HG02798 (cell line): Measurements from ENCODE around the gene CELA2A.
"Not testable (repeated sequence)": the region's sequence is repeated elsewhere in the genome, so short reads cannot be mapped to it uniquely, and the experiment has no call there.

Experiments
- ATAC-seq: cut with Tn5 transposase; IDR thresholded peaks from one replicate; pipeline ENCODE4 v1.9.1; 2021; ENCODE audit warnings: mild to moderate bottlenecking; ENCODE audit not compliant: unreplicated experiment, poor library complexity

The CELA2A gene

DNA sequence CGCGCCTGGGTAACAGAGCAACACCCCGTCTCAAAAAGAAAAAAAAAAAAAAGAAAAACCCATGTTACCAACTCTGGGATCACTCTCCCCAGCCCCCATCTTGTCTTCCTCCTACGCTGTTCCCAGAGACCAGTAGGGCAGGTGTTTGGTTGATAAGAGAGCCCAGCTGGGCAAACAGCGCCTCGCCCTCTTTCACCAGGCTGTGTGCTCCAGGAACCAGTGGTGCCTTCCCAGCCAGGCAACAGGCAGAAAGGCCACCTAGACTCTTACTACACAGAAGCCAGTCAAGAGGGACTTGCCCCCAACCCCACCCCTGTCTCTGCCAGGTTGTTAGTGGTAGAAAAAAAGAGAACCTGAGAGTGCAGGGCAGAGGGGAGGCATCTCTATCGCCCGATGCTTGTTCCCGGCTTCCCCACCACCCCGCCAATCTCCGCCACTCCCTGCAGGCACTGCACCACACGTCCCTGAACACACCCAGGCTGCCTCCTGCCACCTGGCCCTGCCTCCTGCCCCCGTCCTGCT lies 32.3 kb upstream of the CELA2A start:
- ATAC-seq, result no peak

DNA sequence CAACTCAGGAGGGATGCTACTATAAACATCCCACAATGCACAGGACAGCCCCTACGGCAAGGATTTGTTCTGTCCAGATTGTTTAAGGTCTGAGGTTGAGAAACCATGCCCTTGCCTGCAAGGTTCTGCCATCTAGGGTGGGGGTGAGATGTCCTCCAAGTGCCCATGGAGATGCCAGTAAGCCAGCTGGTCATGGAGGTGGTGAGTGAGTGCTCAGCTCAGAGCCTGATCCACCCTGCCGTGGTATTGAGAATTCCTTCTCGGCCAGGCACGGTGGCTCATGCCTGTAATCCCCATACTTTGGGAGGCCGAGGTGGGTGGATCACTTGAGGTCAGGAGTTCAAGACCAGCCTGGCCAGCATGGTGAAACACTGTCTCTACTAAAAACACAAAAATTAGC lies 31.6 kb upstream of the CELA2A start:
- ATAC-seq, result no peak

DNA sequence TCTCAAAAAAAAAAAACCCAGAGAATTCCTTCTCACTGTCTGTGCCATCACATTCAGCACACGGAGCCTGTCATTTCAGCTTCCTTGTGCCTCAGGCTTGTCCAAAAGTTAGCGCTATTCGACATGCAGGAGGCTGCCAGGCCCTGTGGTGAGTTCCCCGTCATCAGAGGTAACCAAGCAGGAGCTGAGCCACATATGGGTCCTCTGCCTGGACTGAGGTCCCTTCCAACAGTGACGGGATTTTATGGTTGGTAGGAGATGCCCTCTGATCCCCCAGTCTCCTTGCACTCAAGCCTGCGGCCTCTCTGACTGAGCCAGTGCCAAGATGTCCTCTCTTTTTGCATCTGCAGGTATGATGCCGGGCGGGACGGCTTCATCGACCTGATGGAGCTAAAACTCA lies 31.0 kb upstream of the CELA2A start:
- ATAC-seq, result no peak

DNA sequence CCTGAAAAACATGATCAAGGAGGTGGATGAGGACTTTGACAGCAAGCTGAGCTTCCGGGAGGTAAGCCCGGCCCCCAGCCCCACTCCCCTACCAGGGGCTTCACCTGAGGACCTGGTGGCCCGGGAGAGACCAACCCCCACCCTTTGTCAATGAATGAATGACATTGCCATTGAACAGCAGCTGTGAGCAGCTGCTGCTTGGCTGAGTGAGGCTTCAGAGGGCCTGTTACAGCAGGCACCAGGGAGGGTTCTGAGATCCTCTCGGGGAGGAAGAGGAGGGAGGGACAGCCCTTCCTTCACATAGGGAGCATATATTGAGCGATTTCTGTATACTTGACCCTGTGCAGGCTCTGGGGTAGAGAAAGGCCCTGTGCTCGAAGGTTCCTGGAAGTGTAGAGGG lies 30.6 kb upstream of the CELA2A start:
- ATAC-seq, result no peak

DNA sequence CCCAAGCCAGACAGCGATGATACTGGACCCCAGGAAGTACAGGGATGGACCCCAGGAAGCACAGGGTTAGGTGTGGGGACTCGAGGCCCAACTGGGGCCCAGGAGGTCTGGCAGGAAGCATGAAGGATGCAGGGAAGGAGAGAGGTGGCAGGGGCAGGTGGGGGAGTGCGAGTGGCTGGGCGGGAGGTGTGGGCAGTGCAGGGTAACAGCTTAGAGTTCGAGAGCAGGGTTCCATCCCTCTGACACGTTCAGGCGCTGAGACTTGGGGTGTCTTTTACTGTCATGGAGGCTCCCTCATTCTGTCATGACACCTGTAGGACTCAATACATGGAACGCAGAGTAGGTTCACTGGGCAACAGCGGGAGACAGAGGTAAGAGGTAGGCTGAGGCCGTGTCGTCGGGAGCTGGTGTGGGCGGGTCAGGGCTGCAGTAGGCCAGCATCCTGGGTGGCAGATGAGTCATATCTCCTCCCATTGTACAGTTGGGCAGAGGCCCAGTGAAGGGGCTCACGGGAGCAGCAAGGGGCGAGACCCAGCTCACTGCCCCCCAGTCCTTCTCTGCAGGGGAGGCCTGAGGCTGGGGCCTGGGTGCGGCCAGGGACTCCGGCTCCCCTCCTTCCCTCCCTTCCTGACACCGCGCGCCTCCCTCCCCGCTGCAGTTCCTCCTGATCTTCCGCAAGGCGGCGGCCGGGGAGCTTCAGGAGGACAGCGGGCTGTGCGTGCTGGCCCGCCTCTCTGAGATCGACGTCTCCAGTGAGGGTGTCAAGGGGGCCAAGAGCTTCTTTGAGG lies 29.8 kb upstream of the CELA2A start:
- no peak for ATAC-seq

DNA sequence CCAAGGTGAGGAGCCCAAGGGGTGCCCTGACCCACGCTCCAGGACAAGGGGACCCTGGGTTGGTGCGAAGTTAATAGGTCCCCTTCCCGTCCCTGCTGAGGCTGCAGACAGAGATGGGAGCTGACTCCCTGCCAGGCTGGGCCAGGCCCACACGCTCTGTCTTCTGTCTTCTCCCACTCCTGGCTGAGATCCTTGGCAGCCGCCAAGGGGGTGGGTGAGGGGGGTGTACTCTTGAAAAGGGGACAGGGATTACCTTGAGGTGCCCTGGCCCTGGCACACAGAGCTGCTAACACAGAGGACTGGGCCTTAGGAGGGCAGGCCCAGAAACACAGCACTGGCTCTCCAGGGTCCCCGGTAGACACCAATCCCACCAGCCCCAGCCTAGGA lies 29.3 kb upstream of the CELA2A start:
- no peak for ATAC-seq

DNA sequence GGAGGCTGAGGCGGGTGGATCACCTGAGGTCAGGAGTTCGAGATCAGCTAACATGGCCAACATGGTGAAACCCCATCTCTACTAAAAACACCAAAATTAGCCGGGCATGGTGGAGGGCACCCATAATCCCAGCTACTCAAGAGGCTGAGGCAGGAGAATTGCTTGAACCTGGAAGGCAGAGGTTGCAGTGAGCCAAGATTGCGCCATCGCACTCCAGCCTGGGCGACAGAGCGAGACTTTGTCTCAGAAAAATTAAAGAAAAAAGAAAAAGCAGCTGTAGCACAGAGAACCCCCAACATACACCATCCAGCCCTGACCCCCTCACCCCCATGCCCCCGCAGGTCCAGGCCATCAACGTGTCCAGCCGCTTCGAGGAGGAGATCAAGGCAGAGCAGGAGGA lies 28.3 kb upstream of the CELA2A start:
- ATAC-seq, result not testable (repeated sequence)

DNA sequence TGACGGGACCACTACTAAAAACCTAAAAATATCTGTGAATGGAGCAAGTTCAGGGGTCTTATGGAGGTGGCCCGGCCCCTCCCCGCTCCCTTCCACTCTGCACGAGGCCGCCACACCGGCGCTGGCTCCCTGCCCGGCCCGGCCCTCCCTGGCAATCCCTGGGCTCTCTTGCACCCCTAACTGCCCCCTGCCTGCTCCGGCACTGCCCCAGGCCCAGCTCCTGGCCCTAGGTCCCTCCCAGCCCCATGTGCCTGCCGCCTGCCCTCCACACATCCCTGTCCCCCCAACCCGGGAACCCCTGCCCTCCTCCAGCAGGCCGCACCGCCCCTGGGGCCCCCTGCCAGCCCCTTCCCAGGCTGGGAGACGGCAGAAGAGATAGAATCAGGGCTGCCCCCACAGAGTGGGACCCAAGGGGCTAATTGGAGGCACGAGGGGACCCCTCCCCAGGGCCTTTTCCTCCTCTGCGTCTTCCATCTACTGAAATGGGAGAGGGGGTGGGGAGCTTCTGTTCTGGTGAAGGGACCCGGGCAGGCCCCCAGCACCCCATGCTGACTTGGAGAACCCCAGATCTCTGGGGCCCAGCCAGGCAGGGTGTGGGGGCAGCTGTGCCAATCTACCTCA lies 27.6 kb upstream of the CELA2A start:
- no peak for ATAC-seq

DNA sequence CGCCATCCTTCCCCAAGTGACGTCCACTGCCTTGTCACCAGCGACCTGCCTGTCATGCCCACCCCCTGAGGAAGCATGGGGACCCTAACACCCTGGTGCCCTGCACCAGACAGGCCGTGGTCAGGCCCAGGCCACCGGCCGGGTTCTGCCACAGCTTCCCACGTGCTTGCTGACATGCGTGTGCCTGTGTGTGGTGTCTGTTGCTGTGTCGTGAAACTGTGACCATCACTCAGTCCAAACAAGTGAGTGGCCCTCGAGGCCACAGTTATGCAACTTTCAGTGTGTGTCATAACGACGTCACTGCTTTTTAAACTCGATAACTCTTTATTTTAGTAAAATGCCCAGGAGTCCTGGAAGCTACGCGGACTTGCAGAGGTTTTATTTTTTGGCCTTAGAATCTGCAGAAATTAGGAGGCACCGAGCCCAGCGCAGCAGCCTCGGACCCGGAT lies 26.8 kb upstream of the CELA2A start:
- no peak for ATAC-seq

DNA sequence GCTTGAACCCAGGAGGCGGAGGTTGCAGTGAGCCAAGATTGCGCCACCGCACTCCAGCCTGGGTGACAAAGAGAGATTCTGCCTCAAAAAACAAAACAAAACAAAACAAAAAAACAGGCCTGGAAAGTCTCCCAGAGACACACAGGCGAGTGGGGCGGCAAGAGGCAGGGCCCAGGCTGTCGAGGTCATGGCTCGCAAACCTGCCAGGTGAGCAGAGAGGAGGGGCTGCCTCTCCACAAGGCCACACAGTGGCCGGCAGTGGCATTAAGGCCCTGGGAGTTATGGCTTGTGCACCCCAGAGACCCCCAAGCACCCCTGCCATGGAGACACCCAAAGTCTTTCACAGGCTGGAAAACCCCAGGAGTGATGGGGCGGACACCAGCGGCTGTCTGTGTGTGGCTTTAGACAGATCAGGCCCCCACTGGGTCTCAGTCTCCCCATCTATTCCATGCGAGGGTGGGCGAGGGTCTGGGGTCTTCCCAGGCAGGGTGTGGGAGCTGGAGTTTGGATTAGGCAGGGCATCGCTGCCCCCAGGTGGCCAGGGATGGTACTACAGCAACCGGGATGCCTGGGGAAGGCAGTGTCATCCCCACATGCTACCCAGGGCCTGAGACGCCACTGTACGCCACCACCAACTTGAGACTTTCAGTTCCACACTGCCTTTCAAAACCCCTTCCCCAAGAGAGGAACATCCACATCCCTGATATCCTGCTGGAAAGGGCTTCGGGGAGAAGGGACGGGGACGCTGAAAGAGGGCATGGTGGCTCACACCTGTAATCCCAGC lies 25.6 kb upstream of the CELA2A start:
- peak; percentile 53 for ATAC-seq

DNA sequence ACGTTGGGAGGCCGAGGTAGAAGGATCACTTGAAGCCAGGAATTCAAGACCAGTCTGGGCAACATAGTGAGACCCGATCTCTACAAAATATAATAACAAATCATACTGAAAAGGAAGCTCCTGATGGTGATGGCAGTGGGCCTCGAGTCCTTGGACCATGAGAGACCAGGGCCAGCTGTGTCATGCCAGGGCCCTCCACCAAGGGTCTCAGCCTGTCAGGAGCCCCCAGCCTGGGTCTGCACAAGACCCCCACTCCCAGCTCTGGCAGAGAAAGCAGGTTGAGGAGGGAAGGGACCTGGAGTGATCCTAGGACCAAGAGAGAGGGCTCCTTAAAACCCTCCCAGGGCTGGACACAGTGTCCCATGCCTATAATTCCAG lies 25.0 kb upstream of the CELA2A start:
- no peak for ATAC-seq

DNA sequence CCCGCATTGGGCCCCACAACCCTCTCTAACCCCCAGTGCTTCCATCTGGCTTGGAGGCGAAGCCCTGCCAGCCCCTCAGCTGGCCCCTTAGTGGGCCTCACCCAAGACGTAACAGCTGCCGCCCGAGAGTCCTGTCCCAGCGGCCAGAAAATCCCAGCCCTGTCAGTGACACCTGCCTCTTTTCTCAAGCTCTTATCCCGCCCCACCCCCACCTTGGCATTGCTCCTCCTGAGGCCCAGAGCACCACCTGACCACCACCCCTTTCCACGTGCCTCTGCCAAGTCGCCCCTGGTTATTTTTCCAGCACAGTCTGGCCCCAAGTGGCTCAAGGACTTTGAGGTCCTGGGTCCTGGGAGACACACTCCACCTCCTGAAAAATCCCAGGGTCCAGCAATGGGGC lies 24.2 kb upstream of the CELA2A start:
- no peak for ATAC-seq

DNA sequence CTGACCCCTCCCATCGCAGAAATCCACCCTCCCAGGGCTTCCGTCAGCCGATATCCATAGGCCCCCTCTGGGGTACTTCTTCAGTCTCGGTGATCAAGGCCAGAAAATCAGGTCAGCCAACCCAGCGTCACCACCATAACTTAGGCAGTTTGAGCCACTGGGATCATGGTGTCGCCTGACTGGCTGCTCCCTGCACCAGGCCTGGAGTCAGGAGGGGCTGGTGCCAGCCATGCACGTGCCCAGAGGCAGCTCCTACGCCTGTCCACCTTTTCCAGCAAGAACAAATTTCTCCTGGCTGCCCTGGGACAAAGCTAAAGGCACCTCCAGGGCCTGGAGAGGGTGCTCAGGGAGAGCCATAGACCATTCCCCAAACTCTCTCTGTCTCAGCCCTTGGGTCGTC lies 23.1 kb upstream of the CELA2A start:
- no peak for ATAC-seq

DNA sequence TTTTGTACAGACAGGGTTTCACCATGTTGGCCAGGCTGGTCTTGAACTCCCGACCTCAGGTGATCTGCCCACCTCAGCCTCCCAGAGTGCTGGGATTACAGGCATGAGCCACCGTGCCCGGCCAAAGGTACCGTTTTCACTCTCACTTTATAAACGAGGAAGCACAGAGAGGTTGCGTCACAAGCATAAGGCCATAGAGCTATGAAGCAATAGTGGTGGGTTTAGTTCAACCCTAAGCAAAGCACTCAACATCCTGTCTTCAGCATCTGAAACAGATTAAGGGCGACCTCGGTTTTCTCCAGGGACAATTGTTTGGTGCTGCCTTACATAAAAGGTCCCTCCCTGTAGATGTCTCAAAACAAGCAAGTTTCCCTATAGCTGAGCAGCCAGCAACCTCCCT lies 21.8 kb upstream of the CELA2A start:
- not testable (repeated sequence) for ATAC-seq

DNA sequence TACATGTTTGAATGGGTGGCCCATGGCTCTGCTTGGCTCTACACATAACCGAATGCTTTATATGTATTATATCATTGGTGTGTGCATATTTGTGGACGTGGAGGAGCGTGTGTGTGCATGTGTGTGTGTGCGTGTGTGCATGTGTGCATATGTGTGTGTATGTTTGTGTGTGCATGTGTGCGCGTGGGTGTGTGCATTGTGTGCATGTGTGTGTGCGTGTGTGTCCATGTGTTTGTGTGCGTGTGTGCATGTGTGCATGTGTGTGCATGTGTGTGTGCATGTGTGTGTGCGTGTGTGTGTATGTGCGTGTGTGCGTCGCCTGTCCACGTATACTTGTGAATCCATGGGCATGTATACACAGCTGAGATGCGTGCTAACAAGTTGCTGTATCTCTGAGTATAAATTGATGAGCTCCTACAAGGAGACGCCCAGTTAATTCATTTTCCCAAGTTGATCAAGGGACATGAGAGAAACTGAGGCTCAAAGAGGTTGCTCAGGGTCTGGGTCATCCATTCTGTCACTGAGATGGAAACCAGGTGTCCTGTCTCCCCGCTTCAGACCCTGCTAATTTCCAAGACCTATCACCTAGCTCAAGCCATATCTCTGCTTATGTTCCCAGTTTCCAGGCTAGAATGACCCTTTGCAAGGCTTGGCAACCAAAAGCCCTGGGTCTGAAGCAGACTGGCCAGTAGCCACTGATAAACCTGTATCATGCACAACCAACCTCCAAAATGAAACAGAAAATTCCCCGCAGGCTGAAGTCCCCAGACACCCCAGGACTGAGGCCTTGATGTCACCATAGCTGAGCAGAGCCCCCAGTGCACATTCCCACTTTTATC lies 21.1 kb upstream of the CELA2A start:
- ATAC-seq, result no peak

DNA sequence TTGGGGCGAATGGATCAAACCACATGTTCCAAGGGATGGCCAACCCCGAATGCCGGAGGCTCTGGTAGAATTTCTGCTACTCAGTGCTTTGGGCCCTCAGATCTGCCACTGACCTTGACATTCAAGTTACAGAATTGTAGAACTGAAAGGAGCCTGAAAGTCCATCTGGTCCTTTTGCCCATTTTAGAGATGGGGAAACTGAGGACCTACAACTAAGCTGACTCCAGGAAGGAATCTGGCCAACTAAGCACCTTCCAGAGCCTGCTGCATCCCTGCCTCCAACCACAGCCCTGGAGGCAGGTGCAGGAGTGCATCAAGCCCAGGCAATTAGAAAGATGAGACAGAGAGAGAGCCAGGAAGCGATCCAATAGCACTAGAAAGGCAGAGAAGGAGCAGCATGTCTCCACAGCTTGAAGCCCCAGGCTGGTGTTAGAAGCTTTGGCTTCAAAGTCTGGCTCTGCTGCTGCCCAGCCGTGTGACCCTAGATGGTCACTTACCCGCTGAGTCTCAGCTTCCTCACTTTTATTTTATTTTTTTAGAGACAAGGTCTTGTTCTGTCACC lies 19.6 kb upstream of the CELA2A start:
- ATAC-seq, result no peak

DNA sequence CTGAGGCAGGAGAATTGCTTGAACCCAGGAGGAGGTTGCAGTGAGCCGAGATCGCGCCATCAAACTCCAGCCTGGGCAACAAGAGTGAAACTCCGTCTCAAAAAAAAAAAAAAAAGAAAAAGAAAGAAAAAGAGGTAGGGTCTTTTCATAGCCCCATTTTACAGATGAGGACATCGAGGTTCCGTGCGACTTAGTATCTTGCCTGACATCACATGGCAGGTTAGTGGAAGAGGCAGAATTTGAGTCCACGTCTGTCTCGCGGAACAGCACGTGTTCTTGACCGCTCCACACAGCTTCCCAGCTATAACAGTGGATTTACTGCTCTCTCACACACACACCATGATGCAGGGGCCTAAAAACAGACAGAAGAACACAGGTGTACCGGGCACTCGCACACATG lies 17.2 kb upstream of the CELA2A start:
- ATAC-seq, result no peak

DNA sequence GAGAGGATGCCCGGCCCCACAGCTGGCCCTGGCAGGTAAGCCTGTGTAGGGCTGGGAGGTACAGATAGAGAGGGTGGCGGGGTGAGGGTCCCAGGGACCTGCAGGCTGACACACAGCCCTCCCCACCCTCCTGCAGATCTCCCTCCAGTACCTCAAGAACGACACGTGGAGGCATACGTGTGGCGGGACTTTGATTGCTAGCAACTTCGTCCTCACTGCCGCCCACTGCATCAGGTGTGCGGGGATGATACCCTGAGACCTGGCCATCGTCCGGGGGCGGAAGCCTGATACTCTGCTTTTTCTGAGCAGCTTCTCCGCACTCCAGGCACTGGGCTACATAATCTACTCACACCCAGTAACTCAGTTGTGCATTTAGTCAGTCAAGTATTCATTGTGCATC lies 16.2 kb upstream of the CELA2A start:
- ATAC-seq, result no peak

DNA sequence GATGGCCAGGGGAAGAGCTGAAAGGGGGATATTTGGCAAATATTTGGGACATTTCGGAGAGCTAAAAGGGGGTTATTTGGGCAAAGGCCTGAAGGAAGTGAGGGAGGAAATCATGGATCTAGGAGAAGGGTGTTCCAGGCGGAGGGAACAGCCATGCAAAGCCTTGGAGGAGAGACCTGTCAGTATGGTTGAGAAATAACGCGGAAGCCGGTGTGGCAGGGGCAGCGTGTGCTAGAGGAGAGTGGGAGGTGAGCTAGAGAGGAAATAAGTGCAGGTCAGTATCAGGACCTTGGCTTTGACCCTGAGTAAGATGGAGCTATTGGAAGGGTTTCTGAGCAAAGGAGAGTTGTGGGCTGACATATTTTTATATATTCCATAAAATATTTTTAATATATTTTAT lies 15.3 kb upstream of the CELA2A start:
- no peak for ATAC-seq

DNA sequence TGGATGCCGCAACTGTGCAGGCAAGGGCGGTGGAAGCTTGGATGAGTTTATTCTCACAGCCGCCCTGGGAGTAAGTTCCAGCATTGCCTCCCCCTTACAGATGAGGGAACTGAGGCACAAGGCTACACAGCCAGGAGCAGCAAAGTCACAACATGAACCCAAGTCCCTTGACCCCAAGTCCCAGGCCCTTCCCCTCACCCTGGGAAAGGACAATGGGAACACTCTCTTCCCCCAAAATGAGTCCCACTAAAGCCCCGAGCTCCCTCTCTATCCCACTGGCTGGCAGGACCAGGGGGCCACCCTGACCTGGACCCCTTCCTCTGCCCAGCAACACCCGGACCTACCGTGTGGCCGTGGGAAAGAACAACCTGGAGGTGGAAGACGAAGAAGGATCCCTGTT lies 14.4 kb upstream of the CELA2A start:
- ATAC-seq, result no peak
